Stimulated activated CD8-positive, alpha-beta memory T cell treated with anti-CD3 and anti-CD28 coated beads, Interleukin-7, amount 100 ng/mL, for 24 hours (primary cell): Measurements from ENCODE around the gene FOXO3.

Source experiments
- DNase-seq: peaks from one replicate; pipeline ENCODE4 v3.0.0-alpha.2; 2020; ENCODE audit warnings: low read depth

FOXO3 gene

GRCh38 chr6:108684771-108685329 lies 124.1 kb downstream of the FOXO3 start:
- DNase-seq = no peak

GRCh38 chr6:108685970-108686369 lies 125.3 kb downstream of the FOXO3 start:
- no peak for DNase-seq

GRCh38 chr6:108686896-108687295 lies 126.2 kb downstream of the FOXO3 start:
- no peak for DNase-seq

- DNase-seq = no peak
These were observed 127.2 kb downstream of the FOXO3 start for GRCh38 chr6:108687921-108688320.

GRCh38 chr6:108689272-108690161 lies 128.8 kb downstream of the FOXO3 start:
- no peak for DNase-seq

GRCh38 chr6:108690326-108691049 lies 129.8 kb downstream of the FOXO3 start:
- no peak for DNase-seq

GRCh38 chr6:108693430-108694154 lies 132.9 kb downstream of the FOXO3 start:
- no peak for DNase-seq

- no peak for DNase-seq
These were observed 134.1 kb downstream of the FOXO3 start for GRCh38 chr6:108694816-108695215.

- no peak for DNase-seq
These were observed 136.9 kb downstream of the FOXO3 start for GRCh38 chr6:108697561-108698161.

GRCh38 chr6:108698593-108699289 lies 138.0 kb downstream of the FOXO3 start:
- no peak for DNase-seq

GRCh38 chr6:108699290-108700041 lies 138.7 kb downstream of the FOXO3 start:
- DNase-seq = no peak

GRCh38 chr6:108702106-108702851 lies 141.6 kb downstream of the FOXO3 start:
- no peak for DNase-seq

GRCh38 chr6:108706649-108707048 lies 145.9 kb downstream of the FOXO3 start:
- no peak for DNase-seq

GRCh38 chr6:108707328-108707976 lies 146.7 kb downstream of the FOXO3 start:
- no peak for DNase-seq

GRCh38 chr6:108710030-108710429 lies 149.3 kb downstream of the FOXO3 start:
- DNase-seq = no peak

- no peak for DNase-seq
These were observed 149.8 kb downstream of the FOXO3 start for GRCh38 chr6:108710551-108710950.

GRCh38 chr6:108711071-108711470 lies 150.4 kb downstream of the FOXO3 start:
- DNase-seq = no peak

- DNase-seq = no peak
These were observed 151.1 kb downstream of the FOXO3 start for GRCh38 chr6:108711826-108712225.

GRCh38 chr6:108712946-108713345 lies 152.2 kb downstream of the FOXO3 start:
- no peak for DNase-seq
